AG04449 (cell line): ENCODE measurements around the gene TLX1.

ENCODE experiments used
- CTCF ChIA-PET: fragments of 350-600 bp; formaldehyde crosslinking; extraction: SDS; loops from one replicate; lab custom pipeline; 2021; ENCODE audit warnings: antibody characterized with exemption; lab: Yijun Ruan, JAX
- POLR2A ChIA-PET: fragments of 400-600, 350-600 bp; formaldehyde crosslinking; extraction: SDS; loops from one replicate; lab custom pipeline; 2020; ENCODE audit warnings: antibody characterized with exemption, inconsistent platforms; lab: Yijun Ruan, JAX
- DNase-seq: peaks from one replicate; pipeline ENCODE4 v3.0.0-alpha.2; 2010; ENCODE audit warnings: low read depth, low spot score
- H3K4me3 ChIP-seq: 2 replicates; pipeline ENCODE4 v1.5.1; 2011; ENCODE audit warnings: low read depth, mild to moderate bottlenecking, control low read depth, low read length
- CTCF ChIP-seq: IDR thresholded peaks from one replicate; pipeline ENCODE4 v1.5.1; 2011; ENCODE audit warnings: mild to moderate bottlenecking, moderate library complexity, low read length, control low read depth, inconsistent platforms; ENCODE audit not compliant: insufficient read depth; ENCODE audit errors: missing control alignments

Gene TLX1

GRCh38 chr10:101134299-101135127 is 3.4 kb downstream of the TLX1 start:
- ChIA-PET CTCF (interaction anchor here (0.8 to 6.0 kb wide), 5 partner anchors 7 to 74 kb away, joined by 3 to 50 read pairs (median 3); no protein-coding TSS in a partner anchor), POLR2A (no interaction called here)

GRCh38 chr10:101135141-101136006 is 4.3 kb downstream of the TLX1 start:
- POLR2A ChIA-PET = no interaction called here
- H3K4me3 ChIP-seq = no peak overlapping the region
- no peak for DNase-seq
- CTCF ChIA-PET = no interaction called here
- TF ChIP-seq CTCF = no peak

More at GRCh38 chr10:101134299-101135127, 3.4 kb downstream of the TLX1 start:
- no peak for TF ChIP-seq CTCF
- no peak for DNase-seq
- no peak overlapping the region for H3K4me3 ChIP-seq

GRCh38 chr10:101136007-101136707 is 5.1 kb downstream of the TLX1 start:
- ChIA-PET CTCF (interaction anchor here (9.0 kb wide), 1 partner anchor 43 kb away, joined by 556 read pairs; no protein-coding TSS in a partner anchor), POLR2A (no interaction called here)
- TF ChIP-seq CTCF = no peak
- DNase-seq = no peak
- no peak overlapping the region for H3K4me3 ChIP-seq

GRCh38 chr10:101136708-101137121 is 5.6 kb downstream of the TLX1 start:
- no peak overlapping the region for H3K4me3 ChIP-seq
- DNase-seq = no peak
- ChIA-PET POLR2A (no interaction called here), CTCF (interaction anchor here (0.9 to 9.0 kb wide), 2 partner anchors 10 to 44 kb away, joined by 3 to 556 read pairs; no protein-coding TSS in a partner anchor)
- TF ChIP-seq CTCF = no peak

GRCh38 chr10:101137271-101137670 is 6.2 kb downstream of the TLX1 start:
- ChIA-PET POLR2A (no interaction called here), CTCF (interaction anchor here (0.9 to 9.0 kb wide), 2 partner anchors 10 to 44 kb away, joined by 3 to 556 read pairs; no protein-coding TSS in a partner anchor)
- H3K4me3 ChIP-seq = no peak overlapping the region
- no peak for DNase-seq
- no peak for TF ChIP-seq CTCF
